GM19395 (cell line): ENCODE results near the gene HIGD2A.

Source experiments
- ATAC-seq: cut with Tn5 transposase; IDR thresholded peaks from one replicate; pipeline ENCODE4 v1.9.1; 2021; ENCODE audit warnings: mild to moderate bottlenecking, moderate library complexity; ENCODE audit not compliant: unreplicated experiment

The HIGD2A gene

DNA sequence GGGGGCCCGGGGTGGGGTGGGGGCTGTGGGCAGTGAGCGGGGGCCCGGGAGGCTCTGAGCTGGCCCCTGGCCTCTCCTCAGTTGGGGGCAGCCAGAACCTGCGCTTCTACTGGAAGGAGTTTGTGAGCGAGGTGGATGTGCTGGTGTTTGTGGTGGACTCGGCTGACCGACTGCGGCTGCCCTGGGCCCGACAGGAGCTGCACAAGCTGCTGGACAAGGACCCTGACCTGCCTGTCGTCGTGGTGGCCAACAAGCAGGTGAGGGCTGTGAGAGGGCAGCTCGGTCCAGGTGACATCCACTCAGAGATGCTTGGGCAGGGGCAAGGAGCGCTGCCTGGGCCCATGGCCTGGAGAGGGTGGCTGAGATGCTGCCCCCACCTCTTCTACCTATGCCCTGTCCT lies 19.8 kb upstream of the HIGD2A start:
- ATAC-seq: no peak

DNA sequence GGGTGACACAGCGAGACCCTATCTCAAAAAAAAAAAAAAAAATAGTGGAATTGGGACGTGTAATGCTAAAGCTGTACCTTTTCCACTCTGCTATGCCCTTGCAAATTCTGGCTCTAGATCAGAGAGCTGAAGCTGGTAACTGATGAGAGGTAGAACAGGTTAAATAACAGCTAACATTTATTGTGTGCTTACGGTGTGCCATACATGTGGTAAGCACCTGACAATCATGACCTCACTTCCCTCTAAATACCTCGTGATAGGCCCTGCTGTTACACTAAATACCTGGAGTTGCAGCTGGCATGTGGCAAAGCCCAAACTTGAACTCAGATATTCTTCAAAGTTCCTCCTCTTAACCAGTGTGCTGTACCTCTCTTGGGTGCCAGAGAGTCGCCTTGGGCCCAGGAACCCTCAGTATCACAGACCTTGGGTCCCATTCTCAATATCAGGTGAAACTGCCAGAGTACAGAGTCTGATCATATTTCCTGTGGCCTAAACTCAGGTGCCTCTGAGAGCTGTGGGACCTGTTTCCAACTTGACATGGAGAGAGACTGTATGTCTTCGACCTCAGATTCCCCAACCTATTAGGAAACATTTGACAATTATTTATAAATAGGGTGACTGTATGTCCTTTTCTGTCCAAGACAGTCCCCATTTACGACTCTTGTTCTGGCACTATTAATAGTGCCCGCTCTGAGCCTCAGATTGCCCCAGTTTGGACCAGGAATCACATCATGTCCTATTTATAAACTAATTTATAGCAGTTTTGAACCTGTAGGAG lies 18.4 kb upstream of the HIGD2A start:
- no peak for ATAC-seq

DNA sequence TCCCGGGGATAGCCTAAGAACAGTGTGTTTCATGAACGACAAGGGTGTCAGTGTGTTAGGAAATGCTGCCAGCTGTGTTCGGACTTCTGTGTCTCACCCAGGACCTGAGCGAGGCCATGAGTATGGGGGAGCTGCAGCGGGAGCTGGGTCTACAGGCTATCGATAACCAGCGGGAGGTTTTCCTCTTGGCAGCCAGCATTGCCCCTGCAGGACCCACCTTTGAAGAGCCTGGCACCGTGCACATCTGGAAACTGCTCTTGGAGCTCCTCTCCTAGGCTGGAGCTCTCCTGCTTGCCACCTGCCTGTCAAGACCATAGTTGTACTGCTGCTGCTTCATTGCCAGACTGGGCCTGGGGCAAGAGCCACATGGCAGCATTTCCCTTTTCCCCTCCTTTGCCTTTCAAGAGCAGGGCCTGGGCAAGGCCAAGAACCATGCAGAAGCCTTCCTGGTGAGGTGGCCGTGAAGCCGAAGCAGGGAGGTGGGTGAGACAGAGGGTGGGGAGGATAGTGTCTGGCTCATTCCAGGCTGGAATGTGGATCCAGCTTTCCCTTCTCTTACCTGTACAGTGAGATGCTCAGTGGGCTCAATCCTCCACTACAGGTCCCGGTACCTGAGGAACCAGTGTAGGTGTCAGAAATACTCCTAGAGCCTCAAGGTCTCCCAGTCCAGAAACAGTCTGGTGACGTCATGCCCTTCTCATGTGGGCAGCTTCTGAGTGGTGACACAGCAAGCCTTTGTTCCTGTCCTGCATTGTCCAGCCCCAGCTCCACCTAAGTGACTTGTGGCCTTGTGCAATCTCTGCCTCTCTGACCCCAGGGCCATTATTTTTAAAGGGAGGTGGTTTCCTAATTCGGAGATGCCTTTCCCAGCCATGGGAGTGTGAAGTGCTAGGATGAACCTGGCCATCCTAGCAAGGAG lies 16.7 kb upstream of the HIGD2A start:
- ATAC-seq: no peak

DNA sequence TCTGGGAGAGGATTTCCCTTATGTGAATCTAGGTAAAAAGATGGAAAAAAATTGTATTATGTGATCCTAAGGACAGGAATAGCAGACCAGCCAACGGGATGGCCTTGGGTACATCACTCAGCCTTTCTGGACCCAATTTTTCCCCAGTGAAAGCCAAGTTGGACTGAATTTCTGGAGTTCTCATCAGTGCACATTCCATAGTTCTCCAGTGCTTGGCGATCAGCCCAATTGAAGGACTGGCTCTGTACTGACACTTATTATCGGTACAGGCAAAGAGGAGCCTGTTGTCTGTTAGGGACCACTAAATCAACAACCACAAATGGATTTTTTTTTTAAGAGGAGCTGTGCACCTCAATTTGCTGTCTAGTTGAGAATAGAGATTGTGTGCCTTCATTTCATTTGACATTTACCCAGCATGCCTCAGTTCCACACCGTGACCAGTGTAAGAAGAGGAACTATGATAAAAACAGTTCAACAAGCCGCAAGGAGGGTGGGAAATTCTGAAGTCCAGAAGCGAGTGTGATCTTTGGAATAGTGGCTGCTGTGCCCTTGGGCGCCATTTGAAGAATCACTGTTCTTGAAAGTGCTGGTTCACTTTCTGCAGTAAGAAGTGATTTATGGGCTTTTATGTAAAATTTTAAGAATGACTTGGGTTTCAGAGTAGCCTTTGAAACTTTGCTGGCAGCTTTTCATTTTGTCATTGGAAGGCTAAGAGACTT lies 15.3 kb upstream of the HIGD2A start:
- no peak for ATAC-seq

DNA sequence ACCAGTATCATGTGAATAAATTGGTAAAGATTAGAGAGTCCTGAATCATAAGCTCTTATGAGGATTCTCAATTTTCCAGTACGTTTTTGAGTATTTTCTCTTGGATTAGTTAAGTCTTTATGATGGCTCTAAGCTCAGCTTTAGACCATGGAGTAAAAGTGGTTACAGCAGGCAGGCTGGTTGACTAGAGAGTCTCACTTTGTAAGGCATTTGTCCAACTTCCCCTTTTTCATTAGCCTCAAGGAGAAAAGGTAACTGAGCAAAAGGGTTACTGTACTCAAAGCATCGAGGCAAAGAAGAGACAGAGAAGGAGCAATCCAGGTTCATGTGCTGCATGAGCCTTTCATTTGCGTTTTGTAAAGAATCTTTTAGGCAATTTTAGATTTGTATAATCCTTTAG lies 8.7 kb upstream of the HIGD2A start:
- peak; percentile 68 for ATAC-seq

DNA sequence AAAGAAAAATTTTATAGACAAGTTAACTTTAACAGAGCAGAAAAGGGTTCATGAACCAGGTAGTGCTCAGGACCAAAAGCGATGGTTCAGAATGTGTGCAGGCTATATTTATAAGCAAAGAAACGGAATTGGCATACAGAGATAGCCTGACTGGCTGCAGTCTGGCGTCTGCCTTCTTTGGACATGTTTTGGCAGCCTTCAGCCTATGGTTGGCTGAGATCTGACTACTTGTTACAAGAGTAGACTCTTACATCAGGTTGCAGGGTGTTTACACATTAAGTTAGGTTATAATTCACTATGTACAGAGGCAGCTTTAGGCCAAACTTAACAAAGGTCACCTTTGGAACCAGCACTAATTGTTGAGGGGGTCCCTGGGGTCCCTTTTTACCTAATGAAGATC lies 7.1 kb upstream of the HIGD2A start:
- no peak for ATAC-seq

DNA sequence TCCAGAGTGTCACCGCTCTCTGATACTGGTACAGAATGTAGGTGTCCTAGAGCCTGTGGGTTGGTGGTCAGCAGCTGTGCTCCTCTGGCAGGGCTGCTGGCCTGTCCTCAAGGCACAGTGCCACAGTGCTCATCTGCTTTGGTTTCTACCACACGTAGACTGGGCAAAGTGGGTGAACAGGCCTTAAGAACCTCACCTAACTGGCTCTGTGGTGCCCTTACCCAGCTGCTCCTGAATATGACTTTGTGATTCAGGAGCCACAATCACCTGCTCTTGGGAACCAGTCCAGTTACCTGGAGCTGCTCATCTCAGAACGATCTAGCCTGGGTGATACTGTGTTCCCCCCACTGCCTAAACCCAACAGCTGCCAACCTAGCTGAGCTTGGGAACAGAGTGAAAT lies 6.6 kb upstream of the HIGD2A start:
- ATAC-seq: no peak

DNA sequence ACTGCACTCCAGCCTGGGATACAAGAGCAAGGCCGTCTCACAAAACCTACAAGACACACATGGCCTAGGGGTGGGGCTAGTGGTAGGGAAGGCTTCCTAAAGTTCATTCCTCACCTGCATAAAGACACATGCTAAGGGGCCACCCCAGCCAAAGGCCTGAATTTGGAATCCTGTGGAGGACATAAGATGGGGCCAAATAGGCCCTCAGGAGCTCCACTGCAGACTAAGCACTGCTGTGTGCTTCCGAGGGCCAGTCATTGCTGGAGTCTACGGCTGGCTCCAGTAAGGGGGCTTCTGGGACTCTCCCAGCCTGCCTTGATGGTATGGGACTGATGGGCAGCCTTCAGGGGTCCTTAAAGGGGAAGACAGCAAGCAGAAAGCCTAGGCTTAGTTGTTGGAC lies 5.8 kb upstream of the HIGD2A start:
- no peak for ATAC-seq

DNA sequence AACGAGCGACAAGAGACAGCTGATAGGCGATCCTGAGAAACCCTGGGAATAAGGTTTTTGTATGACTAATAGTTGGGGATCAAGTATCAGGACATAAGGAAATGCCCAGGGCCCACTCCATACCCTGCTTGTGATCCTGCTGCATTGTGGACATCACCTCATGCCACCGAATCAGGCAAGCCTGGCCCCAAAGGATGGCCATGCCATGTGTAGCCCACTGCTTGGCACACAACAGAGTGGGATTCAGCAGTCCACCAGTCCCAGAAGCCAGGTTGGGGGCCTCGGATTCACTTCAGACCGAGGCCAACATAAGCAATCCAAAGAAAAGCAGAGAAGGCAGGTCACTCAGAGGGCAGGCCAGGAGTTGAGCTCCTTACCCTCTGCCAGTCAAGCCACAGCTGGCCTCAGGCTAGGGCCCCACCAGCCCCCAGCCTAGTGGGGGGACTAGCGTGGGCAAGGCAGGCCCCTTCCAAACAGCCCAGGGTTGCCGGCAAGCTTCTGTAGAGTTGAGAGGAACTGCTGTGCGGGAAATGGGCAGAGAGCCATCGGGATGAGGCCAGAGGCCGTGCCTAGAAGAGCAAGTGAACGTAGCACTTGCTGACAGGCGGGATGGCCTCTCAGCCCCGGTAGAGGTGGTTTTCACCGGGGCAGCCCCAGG lies 5.2 kb upstream of the HIGD2A start:
- no peak for ATAC-seq

DNA sequence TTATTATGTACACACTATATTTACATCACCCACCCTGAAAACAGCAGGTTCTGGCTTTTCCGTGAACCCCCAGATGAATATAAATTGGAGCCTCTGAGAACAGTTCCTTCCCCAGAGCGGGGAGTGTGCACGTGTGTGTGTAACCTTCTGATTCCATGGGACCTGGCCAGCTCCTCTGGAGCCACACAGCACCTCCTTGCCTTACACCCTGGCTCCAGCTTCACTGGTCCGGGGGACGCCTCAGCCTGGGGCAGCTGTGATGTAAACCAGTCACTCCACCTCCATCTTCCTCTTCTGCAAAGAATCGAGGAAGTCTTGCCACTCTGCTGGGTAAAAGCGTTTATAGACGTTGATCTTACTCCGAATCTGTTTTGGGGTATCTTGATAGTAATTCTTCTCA lies 4.6 kb upstream of the HIGD2A start:
- ATAC-seq: no peak

DNA sequence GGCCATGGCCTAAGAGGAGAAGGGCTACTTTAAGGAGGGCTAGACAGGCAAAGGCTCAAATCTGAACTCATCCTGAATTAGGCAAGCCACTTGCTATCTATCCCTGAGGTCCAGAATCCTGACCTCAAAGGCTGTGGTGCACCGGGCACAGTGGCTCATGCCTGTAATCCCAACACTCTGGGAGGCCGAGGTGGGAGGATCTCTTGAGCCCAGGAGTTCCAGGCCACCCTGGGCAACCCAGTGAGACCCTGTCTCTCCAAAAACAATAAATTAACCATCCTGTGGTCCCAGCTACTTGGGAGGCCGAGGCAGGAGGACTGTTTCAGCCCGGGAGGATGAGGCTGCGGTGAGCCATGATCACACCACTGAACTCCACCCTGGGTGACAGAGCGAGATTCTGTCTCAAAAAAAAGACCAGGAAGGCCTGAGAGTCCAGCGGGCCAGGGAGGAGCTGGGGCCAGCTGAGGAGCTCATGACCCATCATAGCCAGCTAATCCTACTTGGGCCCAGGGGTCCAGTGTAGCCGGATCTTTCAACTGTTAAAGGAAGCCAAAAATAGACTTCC lies 4.1 kb upstream of the HIGD2A start:
- ATAC-seq: no peak

DNA sequence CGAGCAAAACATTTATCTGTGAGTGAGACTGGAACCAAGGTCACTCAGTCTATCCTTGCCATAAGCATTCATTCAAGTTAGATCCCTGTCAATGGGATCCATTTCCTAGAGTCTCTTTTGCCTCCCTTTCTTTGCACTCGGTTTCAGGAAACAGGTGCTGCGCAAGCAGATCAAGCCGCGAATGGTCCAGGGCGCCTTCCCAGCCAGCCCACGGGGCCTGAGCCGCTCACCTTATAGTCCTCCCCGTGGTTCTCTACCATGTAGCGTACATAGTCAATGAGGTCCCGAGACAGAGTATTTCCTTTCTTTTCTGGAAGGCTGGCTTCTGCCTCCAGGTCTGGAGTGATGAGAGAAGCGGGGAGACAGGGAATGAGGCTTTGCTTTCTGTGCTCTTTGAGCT lies 3.6 kb upstream of the HIGD2A start:
- no peak for ATAC-seq

DNA sequence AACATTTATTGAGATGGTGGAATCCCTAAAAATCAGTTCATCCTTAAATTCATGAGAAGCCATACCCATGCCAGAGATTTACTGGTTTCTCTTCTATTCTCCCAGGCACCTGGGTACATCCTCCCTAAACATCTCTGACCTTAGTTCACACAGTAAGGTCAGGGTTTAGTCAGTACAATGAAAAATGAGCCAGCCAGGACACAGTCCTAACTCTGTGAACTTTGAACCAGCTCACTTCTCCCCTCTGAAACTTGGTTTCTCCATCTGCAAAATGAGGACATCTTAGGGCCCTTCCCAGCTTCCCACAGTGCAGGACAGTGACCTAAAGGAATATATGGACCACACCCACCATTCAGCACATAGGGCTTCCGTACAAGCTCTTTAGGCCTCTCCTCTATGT lies 2.1 kb upstream of the HIGD2A start:
- no peak for ATAC-seq

DNA sequence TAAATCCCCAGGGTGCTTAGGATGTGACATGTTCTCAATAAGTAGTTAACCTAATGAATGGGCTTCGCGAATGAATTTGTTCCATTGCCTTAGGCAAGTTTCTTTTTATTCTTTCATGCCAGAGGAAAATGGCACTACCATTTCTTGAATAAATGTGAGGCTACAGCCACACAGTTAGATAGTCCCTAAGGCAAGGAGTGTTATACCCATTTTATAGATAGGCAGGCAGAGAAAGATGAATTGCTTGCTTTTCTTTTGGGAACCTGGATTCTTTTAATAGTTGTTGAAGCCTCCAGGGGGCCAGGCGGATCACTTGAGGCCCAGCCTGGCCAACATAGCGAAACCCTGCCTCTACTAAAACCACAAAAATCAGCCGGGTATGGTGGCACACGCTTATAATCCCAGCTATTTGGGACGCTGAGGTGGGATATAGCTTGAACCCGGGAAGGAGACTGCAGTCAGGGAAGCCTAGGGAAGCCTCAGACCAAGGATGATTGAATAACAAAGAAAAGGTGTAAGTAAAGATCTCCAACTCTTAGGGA lies 1.1 kb upstream of the HIGD2A start:
- ATAC-seq: no peak

DNA sequence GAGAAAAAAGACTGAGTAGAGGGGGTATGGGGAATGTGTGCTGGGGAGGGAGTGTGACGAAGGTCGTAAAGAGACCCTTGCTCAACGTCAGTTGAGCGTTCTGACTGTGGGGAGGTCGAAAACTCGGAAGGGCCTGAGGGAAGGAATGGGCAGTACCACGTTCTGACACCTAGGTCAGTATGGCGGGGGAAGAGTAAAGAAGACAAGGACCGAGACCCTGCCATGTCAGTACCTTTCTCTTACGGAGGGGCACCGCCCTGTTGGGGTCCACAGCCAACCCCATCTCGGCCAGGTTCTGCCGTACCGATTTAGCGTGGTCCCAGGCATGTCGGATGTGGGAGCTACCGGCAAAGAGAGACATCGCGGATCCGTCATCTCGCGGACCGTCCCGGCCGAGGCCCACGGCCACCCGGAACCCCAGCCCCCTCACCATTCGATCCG lies 528 bp upstream of the HIGD2A start:
- ATAC-seq: peak; percentile 2

DNA sequence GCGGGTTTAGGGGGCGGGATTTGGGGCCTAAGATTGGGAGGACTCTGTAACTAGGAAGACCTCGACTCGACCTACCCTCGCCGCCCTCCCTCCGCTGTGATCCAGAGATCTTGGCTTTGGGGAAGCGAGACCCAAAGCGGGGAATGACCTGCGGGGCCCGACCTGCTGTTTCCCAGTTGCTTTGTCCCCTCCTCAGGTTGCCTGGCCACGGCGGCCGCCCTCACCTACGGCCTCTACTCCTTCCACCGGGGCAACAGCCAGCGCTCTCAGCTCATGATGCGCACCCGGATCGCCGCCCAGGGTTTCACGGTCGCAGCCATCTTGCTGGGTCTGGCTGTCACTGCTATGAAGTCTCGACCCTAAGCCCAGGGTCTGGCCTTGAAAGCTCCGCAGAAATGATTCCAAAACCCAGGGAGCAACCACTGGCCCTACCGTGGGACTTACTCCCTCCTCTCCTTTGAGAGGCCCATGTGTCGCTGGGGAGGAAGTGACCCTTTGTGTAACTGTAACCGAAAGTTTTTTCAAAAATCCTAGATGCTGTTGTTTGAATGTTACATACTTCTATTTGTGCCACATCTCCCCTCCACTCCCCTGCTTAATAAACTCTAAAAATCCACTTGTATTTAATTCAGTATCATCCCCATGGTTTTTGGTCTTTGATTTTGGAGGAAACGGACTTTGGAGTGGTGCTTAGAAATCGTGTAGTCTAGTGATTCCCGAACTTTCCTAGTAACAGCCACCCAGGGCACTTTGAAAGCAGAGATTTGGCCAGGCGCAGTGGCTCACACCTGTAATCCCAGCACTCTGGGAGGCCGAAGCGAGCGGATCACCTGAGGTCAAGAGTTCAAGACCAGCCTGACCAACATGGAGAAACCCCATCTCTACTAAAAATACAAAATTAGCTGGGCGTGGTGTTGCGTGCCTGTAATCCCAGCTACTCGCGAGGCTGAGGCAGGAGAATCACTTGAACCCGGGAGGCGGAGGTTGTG lies 878 bp downstream of the HIGD2A start:
- peak; percentile 40 for ATAC-seq

DNA sequence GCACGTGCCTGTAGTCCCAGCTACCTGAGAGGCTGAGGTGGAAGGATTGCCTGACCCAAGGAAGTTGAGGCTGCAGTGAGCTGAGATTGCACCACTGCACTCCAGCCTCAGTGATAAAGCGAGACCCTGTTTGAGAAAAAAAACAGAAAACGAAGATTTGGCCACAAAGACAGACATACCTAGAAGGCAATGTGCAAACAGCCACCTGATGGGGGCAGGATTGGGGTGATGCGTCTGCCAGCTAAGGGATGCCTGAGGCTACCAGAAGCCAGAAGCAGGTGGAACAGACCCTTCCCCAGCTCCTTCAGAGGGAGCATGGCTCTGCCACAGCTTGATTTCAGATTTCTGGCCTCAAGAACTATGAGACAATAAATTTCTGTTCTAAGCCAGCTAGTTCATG lies 2.9 kb downstream of the HIGD2A start:
- ATAC-seq: no peak

DNA sequence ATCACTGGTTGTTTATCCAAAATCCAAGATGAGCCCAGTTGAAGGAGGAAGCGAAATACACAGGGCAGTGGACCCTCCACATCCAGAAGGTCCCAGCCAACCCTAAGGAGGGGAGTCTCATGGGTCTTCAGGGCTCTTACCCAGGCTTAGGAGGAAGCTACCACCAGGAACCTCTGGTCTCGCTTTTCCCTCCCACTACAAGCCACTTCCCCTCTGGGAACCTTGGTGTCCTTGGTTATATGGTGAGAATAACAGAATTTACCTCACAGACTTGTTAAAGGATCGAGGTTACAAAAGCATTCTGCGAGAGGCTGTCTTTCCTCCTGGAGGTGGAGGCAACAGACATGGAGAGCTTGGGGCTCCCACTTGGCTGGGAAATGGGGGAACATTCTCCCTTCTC lies 3.4 kb downstream of the HIGD2A start:
- ATAC-seq: no peak

DNA sequence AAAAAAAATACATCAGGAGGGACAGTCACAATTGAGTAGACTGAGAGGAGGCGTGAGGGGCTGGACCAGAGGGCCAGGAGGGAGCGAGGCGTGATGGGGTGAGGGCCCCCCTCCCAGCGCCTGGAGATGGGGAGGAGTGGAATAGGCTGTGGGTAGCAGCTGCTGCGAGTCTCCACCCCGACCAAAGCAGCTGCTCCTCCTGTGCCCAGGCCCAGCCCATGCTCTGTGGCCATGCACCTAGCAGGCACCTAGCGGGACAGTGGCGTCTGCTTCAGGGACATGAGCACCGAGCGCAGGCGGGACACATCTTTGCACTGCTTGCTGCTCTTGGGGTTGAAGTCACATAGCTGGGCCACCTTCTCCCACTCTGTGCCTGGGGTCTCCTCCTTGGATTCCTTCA lies 4.0 kb downstream of the HIGD2A start:
- ATAC-seq: no peak
